ENCODE data around the gene MYO19. TPM values are rescaled to one million over a fixed set of nuclear protein-coding genes. Genes with fewer than 3 reads are reported as not detected.

Gene MYO19
- total and polyA plus RNA-seq, 9 of the 15 experiments (the other 6 are each of a cell fraction or from before 2014, with no cell fraction given), result 21.6 to 176 (median 129) TPM

DNA sequence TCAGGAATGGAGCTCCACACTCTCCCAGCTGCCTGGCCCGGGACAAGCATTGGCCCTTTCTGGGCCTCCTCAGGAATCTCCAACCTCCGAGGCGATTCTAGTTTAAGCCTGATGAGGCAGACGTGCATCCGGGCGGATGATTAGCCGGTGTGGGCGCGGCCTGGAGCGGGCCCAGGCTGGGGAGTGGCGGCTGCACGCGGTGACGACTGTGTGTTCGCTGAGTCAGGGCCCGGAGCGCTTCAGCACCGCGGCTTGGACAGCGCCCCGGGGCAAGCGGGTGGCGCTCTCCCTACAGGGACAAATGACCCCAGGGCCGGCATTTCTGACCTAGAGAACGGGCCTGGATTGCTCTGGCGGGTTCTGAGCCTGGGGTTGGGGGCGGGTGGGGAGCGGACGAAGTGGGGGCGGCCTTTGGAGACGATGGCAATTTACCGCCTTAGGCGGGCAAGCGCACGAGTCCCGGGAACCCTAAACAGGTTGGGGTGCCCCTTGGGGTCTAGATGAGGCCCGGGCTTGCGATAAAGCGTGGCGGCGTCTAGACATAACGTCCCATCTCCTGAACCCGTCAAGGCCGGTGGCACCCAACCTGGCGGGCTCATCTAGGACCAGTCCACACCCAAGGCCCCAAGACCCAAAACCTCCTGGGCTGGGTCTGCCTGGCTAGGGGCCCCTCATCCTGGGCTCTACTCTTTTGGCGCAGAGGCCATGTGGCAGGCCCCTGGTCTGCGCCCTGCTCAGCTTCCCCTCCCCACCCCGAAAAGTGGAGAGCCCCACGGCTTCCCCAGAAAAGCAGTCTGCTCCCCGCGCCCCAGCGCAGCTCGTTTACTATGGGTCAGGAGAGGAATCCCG lies 70.5 kb downstream of the MYO19 start (continued):
- TF ChIP-seq, protein P1, sequence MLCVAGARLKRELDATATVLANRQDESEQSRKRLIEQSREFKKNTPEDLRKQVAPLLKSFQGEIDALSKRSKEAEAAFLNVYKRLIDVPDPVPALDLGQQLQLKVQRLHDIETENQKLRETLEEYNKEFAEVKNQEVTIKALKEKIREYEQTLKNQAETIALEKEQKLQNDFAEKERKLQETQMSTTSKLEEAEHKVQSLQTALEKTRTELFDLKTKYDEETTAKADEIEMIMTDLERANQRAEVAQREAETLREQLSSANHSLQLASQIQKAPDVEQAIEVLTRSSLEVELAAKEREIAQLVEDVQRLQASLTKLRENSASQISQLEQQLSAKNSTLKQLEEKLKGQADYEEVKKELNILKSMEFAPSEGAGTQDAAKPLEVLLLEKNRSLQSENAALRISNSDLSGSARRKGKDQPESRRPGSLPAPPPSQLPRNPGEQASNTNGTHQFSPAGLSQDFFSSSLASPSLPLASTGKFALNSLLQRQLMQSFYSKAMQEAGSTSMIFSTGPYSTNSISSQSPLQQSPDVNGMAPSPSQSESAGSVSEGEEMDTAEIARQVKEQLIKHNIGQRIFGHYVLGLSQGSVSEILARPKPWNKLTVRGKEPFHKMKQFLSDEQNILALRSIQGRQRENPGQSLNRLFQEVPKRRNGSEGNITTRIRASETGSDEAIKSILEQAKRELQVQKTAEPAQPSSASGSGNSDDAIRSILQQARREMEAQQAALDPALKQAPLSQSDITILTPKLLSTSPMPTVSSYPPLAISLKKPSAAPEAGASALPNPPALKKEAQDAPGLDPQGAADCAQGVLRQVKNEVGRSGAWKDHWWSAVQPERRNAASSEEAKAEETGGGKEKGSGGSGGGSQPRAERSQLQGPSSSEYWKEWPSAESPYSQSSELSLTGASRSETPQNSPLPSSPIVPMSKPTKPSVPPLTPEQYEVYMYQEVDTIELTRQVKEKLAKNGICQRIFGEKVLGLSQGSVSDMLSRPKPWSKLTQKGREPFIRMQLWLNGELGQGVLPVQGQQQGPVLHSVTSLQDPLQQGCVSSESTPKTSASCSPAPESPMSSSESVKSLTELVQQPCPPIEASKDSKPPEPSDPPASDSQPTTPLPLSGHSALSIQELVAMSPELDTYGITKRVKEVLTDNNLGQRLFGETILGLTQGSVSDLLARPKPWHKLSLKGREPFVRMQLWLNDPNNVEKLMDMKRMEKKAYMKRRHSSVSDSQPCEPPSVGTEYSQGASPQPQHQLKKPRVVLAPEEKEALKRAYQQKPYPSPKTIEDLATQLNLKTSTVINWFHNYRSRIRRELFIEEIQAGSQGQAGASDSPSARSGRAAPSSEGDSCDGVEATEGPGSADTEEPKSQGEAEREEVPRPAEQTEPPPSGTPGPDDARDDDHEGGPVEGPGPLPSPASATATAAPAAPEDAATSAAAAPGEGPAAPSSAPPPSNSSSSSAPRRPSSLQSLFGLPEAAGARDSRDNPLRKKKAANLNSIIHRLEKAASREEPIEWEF (CRISPR knock-in tag; IDR thresholded peaks at IDR 0.05), result no peak
- TF ChIP-seq SPI1 (IDR thresholded peaks at IDR 0.05; ENCODE audit: borderline replicate concordance, low read depth, low read length) (no peak), JUN (IDR thresholded peaks at IDR 0.05; ENCODE audit: borderline replicate concordance, low read depth, low read length) (peak; percentile 65; the same call in 1 of the 2 replicates), JUN (CRISPR knock-in tag; IDR thresholded peaks at IDR 0.05; ENCODE audit: borderline replicate concordance) (no peak), NCOA1 (IDR thresholded peaks at IDR 0.05; ENCODE audit: low read depth) (peak; percentile 58; the same call in 1 of the 2 replicates), POU5F1 (IDR thresholded peaks at IDR 0.05; ENCODE audit: borderline replicate concordance, low read depth, low read length, partially characterized antibody) (no peak), ZNF133 (CRISPR knock-in tag; IDR thresholded peaks at IDR 0.05) (no peak), YY1 (IDR thresholded peaks at IDR 0.05; ENCODE audit: borderline replicate concordance in 1 of 3, control insufficient read depth in 1 of 3, extremely low read depth in 1 of 3, insufficient read depth in 3 of 3, insufficient read length in 1 of 3, insufficient replicate concordance in 2 of 3, low read depth in 1 of 3, low read length in 2 of 3) (no peak), DPF2 (IDR thresholded peaks at IDR 0.05) (peak; percentile 33; the same call in 1 of the 2 replicates), CBFA2T3 (IDR thresholded peaks at IDR 0.05) (no peak), NRF1 (conservative IDR thresholded peaks at IDR 0.05 in 1 of 2, IDR thresholded peaks at IDR 0.05 in 1 of 2) (no peak), MYC (IDR thresholded peaks at IDR 0.05; ENCODE audit: low read depth, low read length) (peak; percentile 44), MYC (CRISPR knock-in tag; IDR thresholded peaks at IDR 0.05; ENCODE audit: borderline replicate concordance, low read depth) (no peak), SMARCC2 (IDR thresholded peaks at IDR 0.05; ENCODE audit: low read depth) (no peak)
- TF ChIP-seq, protein P2, sequence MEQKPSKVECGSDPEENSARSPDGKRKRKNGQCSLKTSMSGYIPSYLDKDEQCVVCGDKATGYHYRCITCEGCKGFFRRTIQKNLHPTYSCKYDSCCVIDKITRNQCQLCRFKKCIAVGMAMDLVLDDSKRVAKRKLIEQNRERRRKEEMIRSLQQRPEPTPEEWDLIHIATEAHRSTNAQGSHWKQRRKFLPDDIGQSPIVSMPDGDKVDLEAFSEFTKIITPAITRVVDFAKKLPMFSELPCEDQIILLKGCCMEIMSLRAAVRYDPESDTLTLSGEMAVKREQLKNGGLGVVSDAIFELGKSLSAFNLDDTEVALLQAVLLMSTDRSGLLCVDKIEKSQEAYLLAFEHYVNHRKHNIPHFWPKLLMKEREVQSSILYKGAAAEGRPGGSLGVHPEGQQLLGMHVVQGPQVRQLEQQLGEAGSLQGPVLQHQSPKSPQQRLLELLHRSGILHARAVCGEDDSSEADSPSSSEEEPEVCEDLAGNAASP (IDR thresholded peaks at IDR 0.05), result no peak
- TF ChIP-seq, protein P3, sequence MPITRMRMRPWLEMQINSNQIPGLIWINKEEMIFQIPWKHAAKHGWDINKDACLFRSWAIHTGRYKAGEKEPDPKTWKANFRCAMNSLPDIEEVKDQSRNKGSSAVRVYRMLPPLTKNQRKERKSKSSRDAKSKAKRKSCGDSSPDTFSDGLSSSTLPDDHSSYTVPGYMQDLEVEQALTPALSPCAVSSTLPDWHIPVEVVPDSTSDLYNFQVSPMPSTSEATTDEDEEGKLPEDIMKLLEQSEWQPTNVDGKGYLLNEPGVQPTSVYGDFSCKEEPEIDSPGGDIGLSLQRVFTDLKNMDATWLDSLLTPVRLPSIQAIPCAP (CRISPR knock-in tag; IDR thresholded peaks at IDR 0.05; ENCODE audit: borderline replicate concordance), result no peak
- TF ChIP-seq, protein P4, sequence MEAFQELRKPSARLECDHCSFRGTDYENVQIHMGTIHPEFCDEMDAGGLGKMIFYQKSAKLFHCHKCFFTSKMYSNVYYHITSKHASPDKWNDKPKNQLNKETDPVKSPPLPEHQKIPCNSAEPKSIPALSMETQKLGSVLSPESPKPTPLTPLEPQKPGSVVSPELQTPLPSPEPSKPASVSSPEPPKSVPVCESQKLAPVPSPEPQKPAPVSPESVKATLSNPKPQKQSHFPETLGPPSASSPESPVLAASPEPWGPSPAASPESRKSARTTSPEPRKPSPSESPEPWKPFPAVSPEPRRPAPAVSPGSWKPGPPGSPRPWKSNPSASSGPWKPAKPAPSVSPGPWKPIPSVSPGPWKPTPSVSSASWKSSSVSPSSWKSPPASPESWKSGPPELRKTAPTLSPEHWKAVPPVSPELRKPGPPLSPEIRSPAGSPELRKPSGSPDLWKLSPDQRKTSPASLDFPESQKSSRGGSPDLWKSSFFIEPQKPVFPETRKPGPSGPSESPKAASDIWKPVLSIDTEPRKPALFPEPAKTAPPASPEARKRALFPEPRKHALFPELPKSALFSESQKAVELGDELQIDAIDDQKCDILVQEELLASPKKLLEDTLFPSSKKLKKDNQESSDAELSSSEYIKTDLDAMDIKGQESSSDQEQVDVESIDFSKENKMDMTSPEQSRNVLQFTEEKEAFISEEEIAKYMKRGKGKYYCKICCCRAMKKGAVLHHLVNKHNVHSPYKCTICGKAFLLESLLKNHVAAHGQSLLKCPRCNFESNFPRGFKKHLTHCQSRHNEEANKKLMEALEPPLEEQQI (IDR thresholded peaks at IDR 0.05), result no peak

Data from K562 (cell line).